HEK293 (cell line): ENCODE data around the gene CRBN.

Source experiments
- CTCF ChIA-PET: fragments of 350-600 bp; formaldehyde crosslinking; extraction: SDS; loops from one replicate; lab custom pipeline; 2021; ENCODE audit warnings: antibody characterized with exemption; lab: Yijun Ruan, JAX
- POLR2A ChIA-PET: fragments of 300-600 bp; formaldehyde crosslinking; extraction: SDS; loops from one replicate; lab custom pipeline; 2020; ENCODE audit warnings: antibody characterized with exemption, inconsistent platforms; lab: Yijun Ruan, JAX
- H3K27ac ChIP-seq: fragments of 200-500 bp; sonication (Bioruptor generic); 2 replicates; pipeline ENCODE4 v1.5.1; 2014; ENCODE audit warnings: low read depth, low read length, control low read depth, inconsistent platforms; ENCODE audit errors: extremely low read depth
- H3K36me3 ChIP-seq, 2 experiments: fragments of 200-500 bp in 1 of 2; sonication (Bioruptor generic) in 1 of 2; 1 replicate in 1 of 2; 2 replicates in 1 of 2; pipeline ENCODE4 v1.5.1; 2014 to 2017; ENCODE audit warnings: inconsistent platforms in 2 of 2, low read length in 2 of 2; ENCODE audit not compliant: control insufficient read depth in 2 of 2, insufficient read depth in 1 of 2
- H3K4me1 ChIP-seq: fragments of 200-500 bp; sonication (Bioruptor generic); 2 replicates; pipeline ENCODE4 v1.5.1; 2014; ENCODE audit warnings: mild to moderate bottlenecking, low read length, inconsistent platforms; ENCODE audit not compliant: control insufficient read depth, insufficient read depth
- H3K4me3 ChIP-seq: 2 replicates; pipeline ENCODE4 v1.5.1; 2011; ENCODE audit warnings: low read depth, mild to moderate bottlenecking, control low read depth, low read length, moderate library complexity
- H3K9me3 ChIP-seq: fragments of 200-500 bp; sonication (Bioruptor generic); 2 replicates; pipeline ENCODE4 v1.5.1; 2014; ENCODE audit warnings: low read depth, low read length, inconsistent platforms; ENCODE audit not compliant: control insufficient read depth, insufficient read depth
- HOXA7 ChIP-seq: sonication (generic); formaldehyde crosslinking; IDR thresholded peaks from 2 replicates; pipeline ENCODE4 v1.8.1; 2022; ENCODE audit warnings: missing genetic modification reagents, borderline replicate concordance
- REPIN1 ChIP-seq: fragments of 450-650 bp; formaldehyde crosslinking; IDR thresholded peaks from 2 replicates; pipeline ENCODE4 v1.5.1; 2017; ENCODE audit warnings: missing biosample characterization, missing genetic modification characterization, low read depth
- ZBTB17 ChIP-seq: fragments of 450-650 bp; formaldehyde crosslinking; IDR thresholded peaks from 2 replicates; pipeline ENCODE4 v1.5.1; 2016; ENCODE audit warnings: missing biosample characterization, missing genetic modification characterization
- ZEB2 ChIP-seq: fragments of 450-650 bp; formaldehyde crosslinking; IDR thresholded peaks from 2 replicates; pipeline ENCODE4 v1.5.1; 2016; ENCODE audit warnings: missing biosample characterization, missing genetic modification characterization
- ZNF10 ChIP-seq: fragments of 450-650 bp; formaldehyde crosslinking; IDR thresholded peaks from 2 replicates; pipeline ENCODE4 v1.5.1; 2017; ENCODE audit warnings: missing biosample characterization, missing genetic modification characterization
- ZNF133 ChIP-seq: fragments of 450-650 bp; formaldehyde crosslinking; IDR thresholded peaks from 2 replicates; pipeline ENCODE4 v1.5.1; 2016; ENCODE audit warnings: missing biosample characterization, missing genetic modification characterization
- ZNF140 ChIP-seq: fragments of 450-650 bp; formaldehyde crosslinking; IDR thresholded peaks from 2 replicates; pipeline ENCODE4 v1.5.1; 2016; ENCODE audit warnings: missing biosample characterization, missing genetic modification characterization
- ZNF157 ChIP-seq: fragments of 450-650 bp; formaldehyde crosslinking; IDR thresholded peaks from 2 replicates; pipeline ENCODE4 v1.5.1; 2016; ENCODE audit warnings: missing biosample characterization, missing genetic modification characterization
- ZNF214 ChIP-seq: fragments of 450-650 bp; formaldehyde crosslinking; IDR thresholded peaks from 2 replicates; pipeline ENCODE4 v1.5.1; 2017; ENCODE audit warnings: missing biosample characterization, mild to moderate bottlenecking, missing genetic modification characterization, borderline replicate concordance
- ZNF335 ChIP-seq: fragments of 450-650 bp; formaldehyde crosslinking; conservative IDR thresholded peaks from 2 replicates; pipeline ENCODE4 v1.5.1; 2016; ENCODE audit warnings: missing biosample characterization, missing genetic modification characterization
- ZNF354C ChIP-seq: fragments of 450-650 bp; formaldehyde crosslinking; IDR thresholded peaks from 2 replicates; pipeline ENCODE4 v1.5.1; 2016; ENCODE audit warnings: missing biosample characterization, missing genetic modification characterization, low read depth, borderline replicate concordance
- ZNF37A ChIP-seq: fragments of 450-650 bp; IDR thresholded peaks from 2 replicates; pipeline ENCODE4 v1.5.1; 2018; ENCODE audit warnings: missing biosample characterization, missing genetic modification characterization
- ZNF423 ChIP-seq: fragments of 450-650 bp; formaldehyde crosslinking; IDR thresholded peaks from 2 replicates; pipeline ENCODE4 v1.5.1; 2016; ENCODE audit warnings: missing biosample characterization, missing genetic modification characterization
- ZNF518A ChIP-seq: fragments of 450-650 bp; formaldehyde crosslinking; conservative IDR thresholded peaks from 2 replicates; pipeline ENCODE4 v1.5.1; 2016; ENCODE audit warnings: low read depth, missing biosample characterization, missing genetic modification characterization
- ZNF560 ChIP-seq: fragments of 450-650 bp; formaldehyde crosslinking; IDR thresholded peaks from 2 replicates; pipeline ENCODE4 v1.5.1; 2017; ENCODE audit warnings: missing biosample characterization, missing genetic modification characterization, borderline replicate concordance
- ZSCAN23 ChIP-seq: fragments of 450-650 bp; formaldehyde crosslinking; IDR thresholded peaks from 2 replicates; pipeline ENCODE4 v1.5.1; 2016; ENCODE audit warnings: missing biosample characterization, missing genetic modification characterization
- TF ChIP-seq, protein P1 (sequence below): fragments of 450-650 bp; IDR thresholded peaks from 2 replicates; pipeline ENCODE4 v1.5.1; 2018; ENCODE audit warnings: missing biosample characterization, mild to moderate bottlenecking, missing genetic modification characterization

Gene CRBN

DNA sequence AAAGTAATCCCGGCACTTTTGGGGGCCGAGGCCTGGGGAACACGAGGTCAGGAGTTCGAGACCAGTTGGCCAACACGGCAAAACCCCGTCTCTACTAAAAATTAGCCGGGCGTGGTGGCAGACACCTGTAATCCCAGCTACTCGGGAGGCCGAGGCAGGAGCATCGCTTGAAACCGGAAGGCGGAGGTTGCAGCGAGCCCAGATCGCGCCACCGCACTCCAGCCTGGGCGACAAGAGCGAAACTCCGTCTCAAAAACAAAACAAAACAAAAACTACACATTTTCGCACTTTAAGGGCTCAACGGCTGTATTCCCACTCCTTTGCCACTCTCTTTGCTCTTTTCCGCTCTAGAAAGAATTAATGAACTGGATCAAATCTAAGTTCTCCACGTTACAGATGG lies 53.5 kb downstream of the CRBN start (continued):
- TF ChIP-seq ZNF354C (tag by site-specific recombination) (no peak), ZBTB17 (tag by site-specific recombination) (no peak), ZEB2 (no peak), ZNF335 (tag by site-specific recombination) (no peak), ZSCAN23 (tag by site-specific recombination) (no peak), ZNF10 (tag by site-specific recombination) (no peak), HOXA7 (CRISPR knock-in tag) (no peak)

DNA sequence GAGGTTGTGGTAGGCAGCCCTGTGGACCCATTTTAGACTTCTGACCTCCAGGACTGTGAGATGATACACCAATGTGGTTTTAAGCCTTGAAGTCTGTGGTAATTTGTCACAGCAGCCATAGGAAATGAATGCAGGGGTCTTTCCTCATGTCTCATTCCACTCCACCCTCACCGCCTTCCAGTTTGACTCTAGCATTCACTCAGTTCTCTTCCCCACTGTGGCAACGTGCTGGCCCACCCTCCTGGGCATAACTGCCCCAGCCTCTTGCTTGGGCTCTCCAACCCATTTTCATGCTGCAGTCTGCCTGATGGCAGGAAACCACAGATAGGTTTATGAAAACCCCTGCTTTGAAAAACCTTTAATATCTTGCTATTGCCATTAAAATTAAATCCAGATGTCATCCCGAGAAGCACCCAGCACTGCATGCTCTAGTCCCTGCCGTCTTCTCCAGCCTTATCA lies 60.1 kb downstream of the CRBN start:
- POLR2A ChIA-PET, result no interaction called here

More for the DNA sequence above, 60.1 kb downstream of the CRBN start:
- no peaks in the 10 kb centered on the region; the same call in 1 of the 2 replicates for H3K4me1 ChIP-seq
- H3K4me3 ChIP-seq, result no peak overlapping the region
- TF ChIP-seq ZNF214 (tag by site-specific recombination), result no peak
- no peak for TF ChIP-seq REPIN1
- no peak for TF ChIP-seq ZNF335 (tag by site-specific recombination)
- no peak for TF ChIP-seq ZNF157 (tag by site-specific recombination)
- TF ChIP-seq, protein P1, sequence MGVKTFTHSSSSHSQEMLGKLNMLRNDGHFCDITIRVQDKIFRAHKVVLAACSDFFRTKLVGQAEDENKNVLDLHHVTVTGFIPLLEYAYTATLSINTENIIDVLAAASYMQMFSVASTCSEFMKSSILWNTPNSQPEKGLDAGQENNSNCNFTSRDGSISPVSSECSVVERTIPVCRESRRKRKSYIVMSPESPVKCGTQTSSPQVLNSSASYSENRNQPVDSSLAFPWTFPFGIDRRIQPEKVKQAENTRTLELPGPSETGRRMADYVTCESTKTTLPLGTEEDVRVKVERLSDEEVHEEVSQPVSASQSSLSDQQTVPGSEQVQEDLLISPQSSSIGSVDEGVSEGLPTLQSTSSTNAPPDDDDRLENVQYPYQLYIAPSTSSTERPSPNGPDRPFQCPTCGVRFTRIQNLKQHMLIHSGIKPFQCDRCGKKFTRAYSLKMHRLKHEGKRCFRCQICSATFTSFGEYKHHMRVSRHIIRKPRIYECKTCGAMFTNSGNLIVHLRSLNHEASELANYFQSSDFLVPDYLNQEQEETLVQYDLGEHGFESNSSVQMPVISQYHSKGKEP (tag by site-specific recombination), result no peak
- TF ChIP-seq ZNF518A (tag by site-specific recombination), result no peak
- no peak for TF ChIP-seq ZNF423 (tag by site-specific recombination)
- TF ChIP-seq ZNF140, result no peak
- no peak for TF ChIP-seq ZNF37A (tag by site-specific recombination)
- no peak for TF ChIP-seq ZNF133 (tag by site-specific recombination)
- TF ChIP-seq ZNF560, result no peak
- H3K36me3 ChIP-seq, result no peaks in the 10 kb centered on the region
- H3K9me3 ChIP-seq, result no peaks in the 10 kb centered on the region
- no peak overlapping the region for H3K27ac ChIP-seq
- CTCF ChIA-PET, result no interaction called here
